Uterus (tissue), 2 donors: Measurements from ENCODE around the gene ACOT7.

Experiments used
- CTCF ChIP-seq, 4 experiments: fragments of 200-600 bp in 2 of 4; fragments of 450-650 bp in 2 of 4; sonication (generic) in 2 of 4; IDR thresholded peaks; one replicate each; pipeline ENCODE4 v1.5.1; 2016 to 2019; ENCODE audit warnings: antibody characterized with exemption in 4 of 4, mild to moderate bottlenecking in 2 of 4, moderate library complexity in 1 of 4
- POLR2A ChIP-seq, 2 donors: fragments of 450-650 bp; IDR thresholded peaks; one replicate each; pipeline ENCODE4 v1.6.1; 2016; ENCODE audit warnings: antibody characterized with exemption in 2 of 2, mild to moderate bottlenecking in 1 of 2, moderate library complexity in 1 of 2

GRCh38 chr1:6359216-6360116 lies 34.1 kb downstream of the ACOT7 start:
- no peak for TF ChIP-seq CTCF (IDR thresholded peaks at IDR 0.05)
- TF ChIP-seq POLR2A (IDR thresholded peaks at IDR 0.05), result peak in 1 of 2 donors; percentile 30
